Measurements from ENCODE around the gene ABAT. TPM values are rescaled to one million over a fixed set of nuclear protein-coding genes. Genes with fewer than 3 reads are reported as not detected.

ABAT gene
- total RNA-seq, 4 donors from 2014 or later, result 2.0 to 8.5 (median 5.9) TPM

- 70% methylated on average over 9 of the region's 9 CpGs for WGBS
- TF ChIP-seq POLR2A (IDR thresholded peaks at IDR 0.05) (no peak), EP300 (IDR thresholded peaks at IDR 0.05) (no peak), CTCF (IDR thresholded peaks at IDR 0.05) (no peak), POLR2AphosphoS5 (IDR thresholded peaks at IDR 0.05) (no peak)
- Histone ChIP-seq H3K36me3 (no peaks in the 10 kb centered on the region), H3K4me1 (no peaks in the 10 kb centered on the region), H3K27me3 (no peaks in the 10 kb centered on the region), H3K4me3 (no peak overlapping the region), H3K9me3 (no peaks in the 10 kb centered on the region), H3K27ac (no peak overlapping the region)
- DNase-seq (ENCODE audit: low spot score in 2 of 2), result peak in 1 of 2 donors; percentile 27
Observed at GRCh38 chr16:8736123-8736668, 61.8 kb downstream of the ABAT start.

GRCh38 chr16:8739151-8739550, 64.7 kb downstream of the ABAT start:
- Histone ChIP-seq H3K27ac (no peak overlapping the region), H3K4me3 (no peak overlapping the region), H3K36me3 (no peaks in the 10 kb centered on the region), H3K27me3 (no peaks in the 10 kb centered on the region), H3K4me1 (no peaks in the 10 kb centered on the region), H3K9me3 (no peaks in the 10 kb centered on the region)
- no peak for DNase-seq (ENCODE audit: low spot score in 2 of 2)
- no peak for TF ChIP-seq POLR2AphosphoS5 (IDR thresholded peaks at IDR 0.05)
- TF ChIP-seq CTCF (IDR thresholded peaks at IDR 0.05), result no peak
- no peak for TF ChIP-seq POLR2A (IDR thresholded peaks at IDR 0.05)
- no peak for TF ChIP-seq EP300 (IDR thresholded peaks at IDR 0.05)
- WGBS, result 83% methylated on average over 6 of the region's 6 CpGs

- Histone ChIP-seq H3K27me3 (no peaks in the 10 kb centered on the region), H3K4me3 (no peak overlapping the region), H3K36me3 (no peaks in the 10 kb centered on the region), H3K27ac (no peak overlapping the region), H3K4me1 (no peaks in the 10 kb centered on the region), H3K9me3 (no peaks in the 10 kb centered on the region)
- peak in 1 of 2 donors; percentile 38 for DNase-seq (ENCODE audit: low spot score in 2 of 2)
- TF ChIP-seq POLR2A (IDR thresholded peaks at IDR 0.05) (no peak), CTCF (IDR thresholded peaks at IDR 0.05) (no peak), POLR2AphosphoS5 (IDR thresholded peaks at IDR 0.05) (no peak), EP300 (IDR thresholded peaks at IDR 0.05) (no peak)
- 89% methylated on average over 9 of the region's 13 CpGs for WGBS
Observed at GRCh38 chr16:8739989-8740704, 65.7 kb downstream of the ABAT start.

DNA sequence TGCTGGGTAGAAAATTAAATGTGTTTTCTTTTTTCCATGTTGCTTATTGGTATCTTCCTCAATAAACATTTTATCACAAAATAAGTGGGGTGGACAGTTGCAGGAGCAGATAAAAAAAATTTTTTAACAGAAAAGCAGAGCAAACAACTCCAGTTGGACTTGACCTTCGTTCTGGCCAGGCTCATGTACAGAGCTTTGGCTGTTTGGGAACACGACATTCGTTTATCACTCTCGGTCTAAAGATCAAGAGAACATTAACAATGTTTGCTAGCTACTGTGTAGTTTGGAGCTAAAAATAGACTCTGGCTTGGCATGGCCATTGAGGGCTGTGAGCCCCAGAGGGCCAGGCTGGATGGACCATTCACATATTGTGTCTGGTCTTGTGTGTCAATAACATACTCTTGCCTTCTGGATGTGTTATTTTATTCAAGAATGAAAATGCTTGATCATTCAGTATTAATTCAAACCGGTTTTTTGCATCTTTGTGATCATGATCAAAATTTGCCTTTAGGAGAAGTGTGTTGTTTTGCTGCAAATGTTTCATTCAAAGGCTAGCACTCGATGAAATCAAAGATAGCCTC, 66.4 kb downstream of the ABAT start:
- 71% methylated on average over 6 of the region's 6 CpGs for WGBS
- Histone ChIP-seq H3K27ac (no peak overlapping the region), H3K9me3 (no peaks in the 10 kb centered on the region), H3K4me3 (no peak overlapping the region), H3K4me1 (no peaks in the 10 kb centered on the region), H3K36me3 (no peaks in the 10 kb centered on the region), H3K27me3 (no peaks in the 10 kb centered on the region)
- TF ChIP-seq CTCF (IDR thresholded peaks at IDR 0.05) (no peak), EP300 (IDR thresholded peaks at IDR 0.05) (no peak), POLR2A (IDR thresholded peaks at IDR 0.05) (no peak), POLR2AphosphoS5 (IDR thresholded peaks at IDR 0.05) (no peak)
- DNase-seq (ENCODE audit: low spot score in 2 of 2), result no peak

GRCh38 chr16:8741636-8742035, 67.2 kb downstream of the ABAT start:
- H3K4me1 ChIP-seq, result no peaks in the 10 kb centered on the region
- no peak overlapping the region for H3K4me3 ChIP-seq
- 97% methylated on average over 2 of the region's 2 CpGs for WGBS
- no peaks in the 10 kb centered on the region for H3K9me3 ChIP-seq
- DNase-seq (ENCODE audit: low spot score in 2 of 2), result no peak
- TF ChIP-seq CTCF (IDR thresholded peaks at IDR 0.05) (no peak), EP300 (IDR thresholded peaks at IDR 0.05) (no peak), POLR2A (IDR thresholded peaks at IDR 0.05) (no peak), POLR2AphosphoS5 (IDR thresholded peaks at IDR 0.05) (no peak)
- no peak overlapping the region for H3K27ac ChIP-seq
- no peaks in the 10 kb centered on the region for H3K36me3 ChIP-seq
- no peaks in the 10 kb centered on the region for H3K27me3 ChIP-seq
